ENCODE results near the gene HAND1. TPM values are rescaled to one million over a fixed set of nuclear protein-coding genes. Genes with fewer than 3 reads are reported as not detected.
A peak's percentile ranks its signal among the peaks of the same experiment; 100 is the strongest.

Gene HAND1
- polyA plus RNA-seq, 1 experiment, result not detected

GRCh38 chr5:154449786-154450185 is 28.2 kb downstream of the HAND1 start:
- TF ChIP-seq, protein P1, sequence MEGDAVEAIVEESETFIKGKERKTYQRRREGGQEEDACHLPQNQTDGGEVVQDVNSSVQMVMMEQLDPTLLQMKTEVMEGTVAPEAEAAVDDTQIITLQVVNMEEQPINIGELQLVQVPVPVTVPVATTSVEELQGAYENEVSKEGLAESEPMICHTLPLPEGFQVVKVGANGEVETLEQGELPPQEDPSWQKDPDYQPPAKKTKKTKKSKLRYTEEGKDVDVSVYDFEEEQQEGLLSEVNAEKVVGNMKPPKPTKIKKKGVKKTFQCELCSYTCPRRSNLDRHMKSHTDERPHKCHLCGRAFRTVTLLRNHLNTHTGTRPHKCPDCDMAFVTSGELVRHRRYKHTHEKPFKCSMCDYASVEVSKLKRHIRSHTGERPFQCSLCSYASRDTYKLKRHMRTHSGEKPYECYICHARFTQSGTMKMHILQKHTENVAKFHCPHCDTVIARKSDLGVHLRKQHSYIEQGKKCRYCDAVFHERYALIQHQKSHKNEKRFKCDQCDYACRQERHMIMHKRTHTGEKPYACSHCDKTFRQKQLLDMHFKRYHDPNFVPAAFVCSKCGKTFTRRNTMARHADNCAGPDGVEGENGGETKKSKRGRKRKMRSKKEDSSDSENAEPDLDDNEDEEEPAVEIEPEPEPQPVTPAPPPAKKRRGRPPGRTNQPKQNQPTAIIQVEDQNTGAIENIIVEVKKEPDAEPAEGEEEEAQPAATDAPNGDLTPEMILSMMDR (IDR thresholded peaks at IDR 0.05; ENCODE audit: insufficient read depth, low read depth, low read length), result no peak
- peaks cover 13% of the 10 kb centered on the region for H3K36me3 ChIP-seq (ENCODE audit: control insufficient read depth, insufficient read depth, low read length)
- ChIA-PET CTCF (interaction anchor here (0.9 to 3.3 kb wide), 5 partner anchors 17 to 378 kb away, joined by 3 to 13 read pairs (median 4); no protein-coding TSS in a partner anchor), POLR2A (no interaction called here)
- DNase-seq (ENCODE audit: low read depth), result no peak
- no peaks in the 10 kb centered on the region for H3K27me3 ChIP-seq (ENCODE audit: control insufficient read depth, insufficient read depth, low read length)
- H3K4me3 ChIP-seq (ENCODE audit: low read depth, low read length), result no peak overlapping the region

- TF ChIP-seq, protein P1 (IDR thresholded peaks at IDR 0.05; ENCODE audit: insufficient read depth, low read depth, low read length), result no peak
- POLR2A ChIA-PET, result interaction anchor here (0.8 kb wide), 1 partner anchor 10 kb away, joined by 3 read pairs; no protein-coding TSS in a partner anchor
- H3K27me3 ChIP-seq (ENCODE audit: control insufficient read depth, insufficient read depth, low read length), result no peaks in the 10 kb centered on the region
- CTCF ChIA-PET, result interaction anchor here (0.9 to 1.7 kb wide), 2 partner anchors 20 to 375 kb away, joined by 3 to 5 read pairs; no protein-coding TSS in a partner anchor
- DNase-seq (ENCODE audit: low read depth), result no peak
- peak overlapping the region; percentile 92 for H3K4me3 ChIP-seq (ENCODE audit: low read depth, low read length)
- H3K36me3 ChIP-seq (ENCODE audit: control insufficient read depth, insufficient read depth, low read length), result peaks cover 5% of the 10 kb centered on the region
Observed at GRCh38 chr5:154447089-154447725, 30.8 kb downstream of the HAND1 start.

DNA sequence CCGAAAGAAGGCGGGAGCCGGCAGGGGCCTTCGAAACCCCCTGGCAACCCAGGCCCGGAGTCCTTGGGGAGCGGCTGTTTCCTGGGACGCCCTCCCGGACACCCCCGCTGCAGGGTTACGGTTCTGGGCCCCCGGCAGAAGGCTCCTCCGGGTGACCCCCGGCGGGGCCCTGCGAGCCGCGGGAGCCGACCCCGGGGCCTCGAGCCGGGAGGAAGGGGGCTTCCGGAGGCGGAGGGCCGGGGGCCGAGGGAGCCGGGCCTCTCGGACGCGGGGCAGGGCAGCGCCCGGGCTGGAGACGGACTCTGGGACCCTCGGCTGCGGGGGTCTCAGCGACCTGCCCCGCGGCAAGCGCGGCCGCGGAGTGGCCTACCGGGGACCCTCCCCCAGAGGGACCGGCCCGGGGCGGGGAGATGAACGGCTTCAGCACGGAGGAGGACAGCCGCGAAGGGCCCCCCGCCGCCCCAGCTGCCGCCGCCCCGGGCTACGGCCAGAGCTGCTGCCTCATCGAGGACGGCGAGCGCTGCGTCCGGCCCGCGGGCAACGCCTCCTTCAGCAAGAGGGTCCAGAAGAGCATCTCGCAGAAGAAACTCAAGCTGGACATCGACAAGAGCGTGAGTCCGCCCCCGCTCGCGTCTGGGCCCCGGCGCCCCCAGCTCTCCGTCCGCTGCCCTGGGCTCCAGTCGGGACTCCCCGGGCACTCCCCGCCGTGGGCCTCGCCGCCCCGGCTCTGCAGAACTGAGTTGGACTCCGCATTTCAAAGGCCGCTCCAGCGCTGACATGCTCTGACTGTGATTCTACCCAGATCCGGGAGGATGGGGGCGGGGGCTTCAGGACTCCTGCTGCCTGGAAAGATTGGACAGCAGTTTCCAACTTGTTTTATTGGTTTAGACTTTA is 31.6 kb downstream of the HAND1 start:
- DNase-seq (ENCODE audit: low read depth), result no peak
- ChIA-PET POLR2A (interaction anchor here (0.6 to 0.8 kb wide), 2 partner anchors 9 to 28 kb away, joined by 3 read pairs; no protein-coding TSS in a partner anchor), CTCF (interaction anchor here (1.7 kb wide), 1 partner anchor 374 kb away, joined by 5 read pairs; no protein-coding TSS in a partner anchor)
- Histone ChIP-seq H3K36me3 (ENCODE audit: control insufficient read depth, insufficient read depth, low read length) (peaks cover 5% of the 10 kb centered on the region), H3K27me3 (ENCODE audit: control insufficient read depth, insufficient read depth, low read length) (no peaks in the 10 kb centered on the region), H3K4me3 (ENCODE audit: low read depth, low read length) (peak overlapping the region; percentile 92)
- TF ChIP-seq, protein P1 (IDR thresholded peaks at IDR 0.05; ENCODE audit: insufficient read depth, low read depth, low read length), result no peak

- TF ChIP-seq, protein P1 (IDR thresholded peaks at IDR 0.05; ENCODE audit: insufficient read depth, low read depth, low read length), result no peak
- peak; percentile 78 for DNase-seq (ENCODE audit: low read depth)
- ChIA-PET POLR2A (no interaction called here), CTCF (no interaction called here)
- peak within 1 kb of the TSS; percentile 92 for H3K4me3 ChIP-seq (ENCODE audit: low read depth, low read length)
- H3K36me3 ChIP-seq (ENCODE audit: control insufficient read depth, insufficient read depth, low read length), result peaks cover 5% of the 10 kb centered on the region
- H3K27me3 ChIP-seq (ENCODE audit: control insufficient read depth, insufficient read depth, low read length), result no peaks in the 10 kb centered on the region
Observed at GRCh38 chr5:154445422-154446194, 32.4 kb downstream of the HAND1 start, which contains the start of gene SAP30L. Gene SAP30L, plus strand, starts transcription at chr5:154445997. Its CDS starts 608 bp downstream, at chr5:154446605.
